ENCODE results near the gene DEK.
"Not testable (repeated sequence)": the region's sequence is repeated elsewhere in the genome, so short reads cannot be mapped to it uniquely, and the experiment has no call there.

- TF ChIP-seq POLR2A, CTCF, EP300 (IDR thresholded peaks at IDR 0.05): not testable (repeated sequence)
These were observed 32.5 kb downstream of the DEK start for GRCh38 chr6:18231856-18232255.
